Stimulated activated CD8-positive, alpha-beta memory T cell treated with anti-CD3 and anti-CD28 coated beads, Interleukin-7, amount 100 ng/mL, for 4 hours (primary cell): Measurements from ENCODE around the gene TAOK2.

Experiments
- DNase-seq, 2 donors: peaks; one replicate each; pipeline ENCODE4 v3.0.0-alpha.2; 2020; ENCODE audit warnings: low read depth in 2 of 2

Gene TAOK2

DNA sequence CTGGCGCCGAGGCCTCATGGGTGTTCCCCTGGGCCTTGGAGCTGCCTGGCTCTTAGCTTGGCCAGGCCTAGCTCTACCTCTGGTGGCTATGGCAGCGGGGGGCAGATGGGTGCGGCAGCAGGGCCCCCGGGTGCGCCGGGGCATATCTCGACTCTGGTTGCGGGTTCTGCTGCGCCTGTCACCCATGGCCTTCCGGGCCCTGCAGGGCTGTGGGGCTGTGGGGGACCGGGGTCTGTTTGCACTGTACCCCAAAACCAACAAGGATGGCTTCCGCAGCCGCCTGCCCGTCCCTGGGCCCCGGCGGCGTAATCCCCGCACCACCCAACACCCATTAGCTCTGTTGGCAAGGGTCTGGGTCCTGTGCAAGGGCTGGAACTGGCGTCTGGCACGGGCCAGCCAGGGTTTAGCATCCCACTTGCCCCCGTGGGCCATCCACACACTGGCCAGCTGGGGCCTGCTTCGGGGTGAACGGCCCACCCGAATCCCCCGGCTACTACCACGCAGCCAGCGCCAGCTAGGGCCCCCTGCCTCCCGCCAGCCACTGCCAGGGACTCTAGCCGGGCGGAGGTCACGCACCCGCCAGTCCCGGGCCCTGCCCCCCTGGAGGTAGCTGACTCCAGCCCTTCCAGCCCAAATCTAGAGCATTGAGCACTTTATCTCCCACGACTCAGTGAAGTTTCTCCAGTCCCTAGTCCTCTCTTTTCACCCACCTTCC, 13.9 kb downstream of the TAOK2 start:
- no peak for DNase-seq

DNA sequence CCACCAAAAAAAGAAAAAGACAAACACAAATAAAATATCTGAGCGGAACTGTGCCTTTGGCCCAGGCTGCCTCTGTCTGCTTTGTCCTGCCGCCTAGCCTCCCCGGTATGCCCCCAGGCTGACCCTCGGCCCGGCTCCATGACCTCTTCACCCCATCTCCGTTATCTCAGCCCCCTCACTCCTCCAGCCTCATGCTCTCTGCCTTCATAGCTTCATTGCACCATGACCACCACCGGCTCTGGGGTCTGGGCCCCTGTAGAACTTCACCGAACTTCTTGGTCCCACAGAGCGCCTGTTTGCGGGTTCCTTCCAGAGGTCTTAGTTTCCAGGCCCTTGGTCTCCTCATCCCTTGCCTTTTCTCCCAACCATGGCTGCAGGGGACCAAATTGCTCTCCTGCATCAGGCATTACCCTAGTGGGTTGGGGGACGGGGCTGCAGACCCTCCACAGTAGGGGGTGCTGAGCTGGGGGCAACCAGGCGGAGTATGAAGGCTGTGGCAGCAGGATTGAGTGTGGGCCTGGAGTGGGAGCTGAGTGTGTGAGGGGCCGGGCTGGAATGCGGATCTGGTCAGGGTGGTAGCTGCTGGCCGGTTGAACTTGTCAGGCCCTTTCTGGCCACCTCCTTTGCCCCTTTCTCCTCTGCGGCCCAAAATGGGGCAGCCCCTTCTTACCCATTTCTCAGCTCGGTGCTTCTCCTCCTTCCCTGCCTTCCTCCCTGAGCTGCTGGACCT, 14.8 kb downstream of the TAOK2 start:
- DNase-seq, result no peak

DNA sequence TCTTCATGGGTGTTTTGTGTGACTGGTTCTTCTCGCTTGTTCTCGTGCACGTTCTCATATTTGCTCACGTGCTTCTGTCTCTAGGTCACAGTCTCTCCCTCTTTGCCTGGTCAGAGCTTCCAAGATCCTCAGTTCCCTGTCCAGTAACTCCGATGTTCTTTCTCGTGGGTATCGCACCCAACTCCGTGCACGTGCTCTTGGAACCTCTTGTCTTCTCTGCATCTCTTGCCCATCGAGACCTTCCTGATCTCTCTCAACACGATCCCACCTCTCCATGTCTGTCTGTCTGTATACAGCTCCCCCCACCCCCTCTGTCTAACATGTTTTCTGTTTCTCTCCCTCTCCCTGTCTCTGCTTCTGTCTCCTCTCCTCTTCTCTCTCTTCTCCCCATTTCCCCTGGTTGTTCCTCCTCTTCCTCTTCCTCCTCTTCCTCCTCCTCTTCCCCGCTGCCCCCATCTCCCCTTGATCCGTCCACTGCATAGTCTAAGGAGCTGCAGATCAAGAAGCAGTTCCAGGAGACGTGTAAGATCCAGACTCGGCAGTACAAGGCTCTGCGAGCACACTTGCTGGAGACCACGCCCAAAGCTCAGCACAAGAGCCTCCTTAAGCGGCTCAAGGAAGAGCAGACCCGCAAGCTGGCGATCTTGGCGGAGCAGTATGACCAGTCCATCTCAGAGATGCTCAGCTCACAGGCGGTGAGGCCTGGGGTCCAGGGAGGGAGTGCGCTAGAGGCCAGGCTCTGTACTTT, 15.6 kb downstream of the TAOK2 start:
- DNase-seq, result no peak

DNA sequence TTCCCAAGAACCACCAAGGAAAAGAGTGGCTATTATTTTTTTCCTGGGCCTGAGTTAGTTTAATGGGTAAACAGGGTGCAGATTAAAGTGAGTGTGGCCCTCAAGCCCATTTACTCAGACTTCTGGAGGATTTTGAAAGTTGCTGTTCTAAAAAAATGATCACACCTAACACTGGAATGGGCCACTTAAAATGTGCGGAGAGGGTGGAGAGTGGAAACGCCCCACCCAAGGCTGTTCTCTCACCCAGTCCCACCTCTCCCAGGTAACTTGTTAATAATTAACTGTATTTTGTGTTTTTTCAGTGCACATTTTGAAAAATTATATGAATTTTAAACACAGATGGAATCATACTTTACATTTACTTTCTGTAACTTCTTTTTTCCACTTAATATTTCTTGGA, 16.4 kb downstream of the TAOK2 start:
- DNase-seq, result no peak

DNA sequence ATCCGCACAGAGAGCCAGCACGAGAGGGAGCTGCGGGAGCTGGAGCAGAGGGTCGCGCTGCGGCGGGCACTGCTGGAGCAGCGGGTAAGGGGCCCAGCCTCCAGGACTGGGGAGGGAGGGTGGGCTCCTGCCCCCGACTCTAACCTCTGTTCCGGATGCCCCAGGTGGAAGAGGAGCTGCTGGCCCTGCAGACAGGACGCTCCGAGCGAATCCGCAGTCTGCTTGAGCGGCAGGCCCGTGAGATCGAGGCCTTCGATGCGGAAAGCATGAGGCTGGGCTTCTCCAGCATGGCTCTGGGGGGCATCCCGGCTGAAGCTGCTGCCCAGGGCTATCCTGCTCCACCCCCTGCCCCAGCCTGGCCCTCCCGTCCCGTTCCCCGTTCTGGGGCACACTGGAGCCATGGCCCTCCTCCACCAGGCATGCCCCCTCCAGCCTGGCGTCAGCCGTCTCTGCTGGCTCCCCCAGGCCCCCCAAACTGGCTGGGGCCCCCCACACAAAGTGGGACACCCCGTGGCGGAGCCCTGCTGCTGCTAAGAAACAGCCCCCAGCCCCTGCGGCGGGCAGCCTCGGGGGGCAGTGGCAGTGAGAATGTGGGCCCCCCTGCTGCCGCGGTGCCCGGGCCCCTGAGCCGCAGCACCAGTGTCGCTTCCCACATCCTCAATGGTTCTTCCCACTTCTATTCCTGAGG, 17.4 kb downstream of the TAOK2 start:
- no peak for DNase-seq

DNA sequence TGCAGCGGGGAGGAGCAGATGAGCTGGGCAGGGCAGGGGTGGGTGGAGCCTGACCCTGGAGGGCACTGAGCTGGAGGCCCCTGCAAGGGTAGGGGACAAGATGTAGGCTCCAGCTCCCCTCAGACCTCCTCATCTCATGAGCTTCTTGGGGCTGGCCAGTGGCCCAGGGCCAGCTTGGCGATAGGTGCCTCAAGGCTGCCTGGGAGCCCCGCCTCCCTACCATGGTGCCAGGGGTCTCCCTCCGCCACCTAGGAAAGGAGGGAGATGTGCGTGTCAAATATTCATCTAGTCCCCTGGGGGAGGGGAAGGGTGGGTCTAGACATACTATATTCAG, 17.9 kb downstream of the TAOK2 start:
- no peak for DNase-seq

DNA sequence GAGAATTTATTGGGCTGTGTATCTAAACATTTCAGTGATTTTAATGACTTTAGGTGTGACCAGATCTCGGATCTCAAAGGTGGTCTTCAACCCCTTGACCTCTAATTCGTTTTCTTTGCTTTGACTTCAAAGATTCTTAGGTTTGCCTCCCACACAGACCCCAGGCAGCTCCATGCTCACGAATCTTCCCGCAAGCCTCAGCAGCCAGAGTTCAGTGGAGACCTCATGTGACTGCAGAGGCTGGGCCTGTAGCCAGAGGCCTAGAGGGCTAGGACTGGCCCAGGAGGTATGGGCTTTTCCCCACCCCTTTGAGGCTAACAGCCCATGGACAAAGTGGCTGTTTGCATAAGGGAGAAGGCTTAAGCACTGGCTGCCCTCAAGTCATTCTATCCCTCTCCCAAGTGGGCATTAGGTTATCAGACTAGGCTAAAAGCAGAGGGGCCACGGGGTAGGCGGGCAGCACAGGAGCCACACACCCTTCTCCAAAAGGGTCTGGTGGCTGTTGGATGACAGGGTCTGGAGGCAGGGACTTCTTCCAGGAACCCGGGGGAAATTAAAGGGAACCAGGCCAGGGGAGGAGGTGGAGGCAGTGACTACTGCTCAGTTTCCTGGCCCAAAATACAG, 18.8 kb downstream of the TAOK2 start:
- DNase-seq, result no peak

DNA sequence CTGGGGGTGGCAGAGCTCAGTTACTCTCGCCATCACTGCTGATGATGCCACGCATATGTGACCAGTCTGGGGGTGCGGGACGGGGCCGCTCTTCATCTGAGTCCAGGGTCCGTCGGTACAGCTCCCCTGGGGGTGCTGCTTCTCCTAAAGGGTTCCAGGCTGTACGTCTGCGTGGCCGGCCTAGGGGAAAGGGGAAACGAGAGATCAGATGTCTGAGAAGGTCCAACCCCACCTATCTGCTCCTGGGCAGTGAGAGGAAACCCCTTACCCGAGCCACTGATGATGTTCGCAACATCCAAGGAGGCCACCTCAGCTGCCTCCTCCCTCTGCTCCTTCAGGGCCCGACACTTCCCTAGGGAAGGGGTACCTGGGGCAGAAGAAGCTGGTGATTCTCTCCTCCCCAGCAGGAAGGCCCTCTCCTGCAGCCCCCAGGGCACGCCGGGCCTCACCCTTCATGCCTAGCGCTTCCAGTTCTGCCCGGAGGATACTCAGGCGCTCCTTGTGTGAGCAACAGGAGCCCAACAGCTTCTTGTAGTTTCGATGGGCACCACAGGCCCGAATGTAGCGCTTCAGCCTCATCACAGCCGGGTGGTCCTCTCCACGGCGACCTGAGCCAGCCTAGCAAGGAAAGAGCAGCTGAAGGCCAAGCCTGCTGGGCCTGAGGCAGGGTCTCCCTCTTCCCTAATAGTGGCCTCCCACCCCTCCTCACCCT, 19.7 kb downstream of the TAOK2 start:
- DNase-seq, result no peak

DNA sequence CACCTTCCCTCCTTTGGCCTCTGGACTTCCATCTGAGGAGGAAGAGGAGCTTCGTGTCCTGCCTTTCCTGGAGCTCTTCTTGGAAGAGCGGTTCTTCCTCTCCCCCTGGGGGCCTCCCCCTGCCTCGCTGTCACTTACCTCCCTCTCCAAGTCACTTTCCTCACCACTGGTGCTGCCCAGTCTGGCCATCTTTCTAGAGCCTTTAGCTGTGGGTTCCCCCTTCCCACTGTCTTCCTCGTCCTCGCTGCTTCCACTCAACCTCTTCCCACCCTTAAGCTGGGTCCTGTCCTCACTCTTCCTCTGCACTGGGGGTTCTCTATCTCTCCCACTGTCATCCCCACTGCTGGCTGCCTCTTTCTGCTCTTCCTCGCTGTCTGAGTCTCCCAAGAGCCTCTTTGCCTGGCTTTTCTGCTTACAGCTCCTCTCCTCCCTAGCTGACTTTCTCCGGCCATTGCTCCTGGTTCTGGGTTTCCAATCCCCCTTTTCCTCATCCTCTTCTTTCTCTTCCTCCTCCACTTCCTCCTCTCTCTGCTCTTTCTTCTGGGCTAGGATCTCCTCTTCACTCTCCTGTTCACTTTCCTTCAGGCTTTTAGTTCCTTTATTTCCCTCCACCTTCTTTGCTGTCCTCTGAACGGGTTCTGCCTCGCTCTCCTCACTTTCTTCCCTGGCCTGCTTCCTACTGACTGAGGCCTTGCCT, 20.4 kb downstream of the TAOK2 start:
- no peak for DNase-seq

DNA sequence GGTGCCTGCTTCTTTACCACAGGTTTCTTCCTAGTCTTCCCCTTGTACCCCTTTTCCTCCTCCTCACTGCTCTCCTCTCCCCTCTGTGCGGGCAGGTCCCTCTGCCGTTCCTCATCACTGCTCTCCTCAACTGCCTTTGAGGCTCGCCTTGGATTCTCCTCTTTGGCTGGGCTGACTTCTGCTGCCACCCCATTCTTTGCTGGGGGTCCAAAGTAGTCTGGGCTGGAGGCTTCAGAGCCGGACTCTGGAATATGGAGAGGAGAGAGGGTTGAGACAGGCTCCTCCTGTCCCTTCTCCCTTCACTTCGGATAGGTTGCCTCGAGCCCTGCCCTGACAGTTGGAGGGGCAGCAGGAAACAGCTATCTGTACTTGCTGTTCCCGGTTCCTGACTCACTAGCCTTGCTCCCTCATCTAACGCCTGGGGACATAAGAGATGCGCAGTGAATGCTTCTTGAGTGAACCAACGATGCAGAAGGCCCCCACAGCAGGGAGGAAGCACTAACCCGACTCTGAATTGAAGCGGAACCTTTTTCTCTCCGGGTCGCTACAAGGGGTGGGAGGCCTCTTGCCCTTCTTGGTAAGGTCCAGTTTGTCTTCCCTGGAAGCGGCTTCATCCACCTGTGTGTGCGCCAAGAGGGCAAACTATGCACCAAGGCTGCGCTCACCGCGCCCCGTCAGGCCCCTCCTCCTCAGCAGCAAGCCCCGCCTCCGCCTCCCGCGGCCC, 21.1 kb downstream of the TAOK2 start:
- DNase-seq, result peak in 1 of 2 donors; percentile 53

DNA sequence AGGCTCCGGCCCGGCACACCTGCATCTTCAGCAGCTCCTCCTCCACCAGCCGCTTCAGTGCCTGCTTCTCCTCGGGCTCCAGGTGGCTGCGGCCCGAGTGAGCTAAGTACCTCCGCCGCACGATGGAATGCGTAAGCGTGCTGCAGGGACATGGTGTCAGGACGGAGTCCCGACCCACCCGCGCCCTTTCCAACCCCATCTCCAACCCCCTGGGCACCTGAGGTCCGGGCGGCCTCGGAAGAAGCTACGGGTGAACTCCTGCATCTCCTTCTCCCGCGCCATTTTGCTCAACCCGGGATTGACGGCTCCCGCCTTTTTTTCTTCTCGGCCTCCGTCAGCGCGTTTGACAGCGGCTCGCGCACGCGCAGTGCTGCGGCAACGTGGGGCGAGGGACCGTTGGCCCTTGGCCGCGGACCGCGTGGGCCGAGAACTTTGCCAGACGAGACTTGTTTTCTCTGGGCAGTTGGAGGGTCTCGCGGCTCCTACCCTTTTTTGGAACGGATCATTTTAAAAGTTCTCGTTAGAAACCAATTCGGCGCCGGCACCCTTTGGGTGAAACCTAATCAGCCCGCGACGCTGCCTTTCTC, 21.7 kb downstream of the TAOK2 start, which contains the start of gene HIRIP3:
Gene HIRIP3 (minus strand): TSS at position 294 of the 587 bp plus-strand sequence. CDS start 12 bp downstream, at position 282.
- DNase-seq, result peak; percentile 72 to 82

DNA sequence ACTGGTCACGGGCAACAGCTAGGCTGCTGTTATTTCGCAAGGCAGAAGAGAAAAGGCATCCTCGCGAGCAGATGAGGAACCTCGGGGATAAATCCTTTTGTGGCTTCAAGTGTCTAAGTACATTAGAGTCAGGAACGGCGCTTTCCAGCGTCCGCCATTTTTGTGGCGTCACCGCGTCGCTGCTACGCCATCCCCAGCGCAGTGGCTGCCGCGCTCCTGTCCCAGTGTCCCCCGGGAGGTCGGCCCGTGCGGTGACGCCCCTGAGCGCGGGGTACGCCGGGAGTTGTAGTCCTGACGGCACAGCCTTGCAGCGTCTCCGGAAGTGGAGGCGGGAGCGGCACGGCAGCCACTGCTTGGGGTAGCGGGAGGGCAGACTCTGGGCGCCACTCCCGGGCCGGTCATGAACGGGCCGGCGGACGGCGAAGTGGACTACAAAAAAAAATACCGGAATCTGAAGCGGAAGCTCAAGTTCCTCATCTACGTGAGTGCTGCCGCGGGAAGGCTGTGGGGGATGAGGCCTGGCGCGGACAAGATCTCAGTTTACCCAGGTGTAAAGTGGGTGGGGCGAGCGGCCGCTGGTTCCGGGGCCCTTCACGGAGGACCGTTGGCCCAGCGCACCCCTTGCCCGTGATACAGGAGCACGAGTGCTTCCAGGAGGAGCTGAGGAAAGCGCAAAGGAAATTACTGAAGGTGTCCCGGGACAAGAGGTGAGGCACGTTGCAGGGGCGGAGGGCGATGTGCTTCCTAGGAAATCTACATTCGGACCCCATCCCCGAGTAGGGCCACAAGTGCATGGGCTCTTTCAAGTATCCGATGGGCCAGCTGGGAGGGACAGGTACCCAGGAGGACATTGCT, 22.5 kb downstream of the TAOK2 start, which contains the start of gene INO80E:
Gene INO80E (plus strand): TSS at position 331 of the 855 bp plus-strand sequence. CDS start 70 bp downstream, at position 401.
- peak; percentile 98 to 99 for DNase-seq

DNA sequence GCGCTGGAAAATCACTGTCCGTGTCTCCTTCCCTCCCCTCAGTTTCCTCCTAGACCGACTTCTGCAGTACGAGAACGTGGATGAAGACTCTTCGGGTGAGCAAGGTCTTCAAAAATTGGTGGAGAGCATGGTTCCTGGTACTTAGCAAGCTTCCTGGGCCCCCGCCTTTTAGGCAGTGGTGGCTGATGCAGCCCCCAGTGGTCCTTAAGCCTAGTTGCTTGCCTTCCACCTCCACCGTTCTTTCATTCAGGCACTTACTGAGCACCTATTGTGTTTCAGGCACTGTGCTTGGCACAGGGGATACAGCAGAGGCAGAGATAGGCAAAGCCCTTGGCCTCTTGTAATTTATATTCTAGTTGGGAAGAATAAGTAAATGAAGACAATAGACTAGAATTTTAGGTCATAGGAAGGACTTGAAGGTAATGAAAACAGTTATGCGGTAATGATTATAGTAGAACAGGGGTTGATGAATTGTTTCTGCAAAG, 23.1 kb downstream of the TAOK2 start:
- no peak for DNase-seq

DNA sequence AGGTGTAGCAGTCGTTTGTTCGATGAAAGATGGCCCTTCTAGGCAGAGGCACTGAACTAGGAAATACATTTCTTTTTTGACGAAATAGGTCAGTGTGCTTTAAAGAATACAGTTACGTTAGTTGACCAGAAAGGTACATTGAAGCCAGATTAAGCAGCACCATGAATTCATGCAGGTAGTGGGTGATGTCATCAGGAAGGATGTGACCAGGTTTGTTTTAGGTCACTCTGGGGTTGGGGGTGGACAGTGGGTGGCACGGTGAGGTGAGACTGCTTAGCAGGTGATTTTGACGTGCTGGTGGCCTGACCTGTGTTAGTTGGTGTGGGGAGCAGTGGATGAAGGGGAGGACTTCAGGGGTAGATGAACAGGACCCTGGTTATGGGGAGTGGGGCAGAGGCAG, 25.9 kb downstream of the TAOK2 start:
- DNase-seq, result no peak

DNA sequence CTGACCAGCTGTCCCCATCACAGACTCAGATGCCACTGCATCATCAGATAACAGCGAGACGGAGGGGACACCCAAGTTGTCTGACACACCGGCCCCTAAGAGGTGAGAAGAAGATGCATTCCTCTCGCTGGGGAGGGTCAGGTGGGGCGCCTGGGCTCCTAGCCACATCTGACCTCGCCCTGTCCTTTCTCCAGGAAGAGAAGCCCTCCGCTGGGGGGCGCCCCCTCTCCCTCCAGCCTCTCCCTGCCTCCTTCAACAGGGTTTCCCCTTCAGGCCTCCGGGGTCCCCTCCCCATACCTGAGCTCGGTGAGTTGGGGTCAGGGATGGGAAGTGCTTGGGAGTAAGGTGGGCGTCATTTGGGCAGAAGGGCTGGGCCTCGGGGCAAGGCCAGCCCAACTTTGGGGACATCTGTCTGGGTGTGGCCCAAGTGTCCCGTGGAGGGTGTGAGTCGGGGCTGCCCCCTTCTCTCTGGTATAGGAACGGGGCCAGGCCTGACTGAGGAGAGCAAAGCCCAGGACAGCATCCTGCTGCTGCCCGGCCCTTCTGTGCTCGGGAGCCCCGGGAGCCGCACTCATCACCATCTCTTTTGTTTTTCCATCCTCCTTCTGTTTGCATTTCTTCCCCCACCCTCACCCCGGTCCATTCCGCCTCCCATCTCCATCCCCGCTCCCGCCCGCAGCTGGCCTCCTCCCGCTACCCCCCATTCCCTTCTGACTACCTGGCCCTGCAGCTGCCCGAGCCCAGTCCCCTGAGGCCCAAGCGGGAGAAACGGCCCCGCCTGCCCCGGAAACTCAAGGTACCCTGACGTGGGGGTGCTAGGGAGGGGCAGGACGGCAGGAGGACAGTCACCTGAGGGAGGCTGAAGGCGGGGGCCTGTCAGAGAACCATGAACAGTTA, 27.3 kb downstream of the TAOK2 start:
- DNase-seq, result no peak

DNA sequence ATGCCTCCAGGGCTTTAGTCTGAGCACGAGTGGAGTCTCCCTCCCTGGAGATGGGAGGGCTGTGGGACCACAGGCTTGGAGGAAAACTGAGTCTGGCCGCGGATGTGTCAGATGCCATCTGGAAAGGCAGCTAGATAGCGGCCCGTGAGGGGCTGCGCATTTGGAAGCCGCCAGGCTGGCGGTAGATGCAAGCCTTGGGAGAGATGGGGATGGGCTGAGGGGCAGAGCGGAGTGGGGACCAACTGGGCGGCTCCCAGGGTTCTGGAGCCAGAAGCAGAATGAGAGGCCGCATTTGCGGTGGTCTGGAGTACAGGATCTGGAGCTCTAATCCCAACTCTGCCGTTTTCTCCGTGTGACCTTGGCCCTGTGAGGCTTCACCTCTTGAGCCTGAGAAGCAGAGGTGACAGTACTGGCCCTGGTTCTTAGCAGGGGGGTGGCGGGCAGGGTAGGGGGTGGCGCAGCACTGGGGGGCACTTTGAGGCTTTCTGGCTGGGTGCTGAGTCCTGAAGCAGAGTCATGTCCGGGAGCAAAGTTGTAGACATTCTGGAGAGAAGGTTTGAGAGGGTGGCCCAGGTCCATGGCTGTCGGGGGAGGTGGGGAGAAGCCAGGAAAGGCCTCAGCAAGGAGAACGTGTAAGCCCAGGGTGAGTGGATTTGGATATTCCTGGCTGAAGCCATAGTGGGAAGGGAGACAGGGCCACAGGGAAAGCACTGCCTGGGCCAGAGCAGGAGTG, 29.1 kb downstream of the TAOK2 start:
- DNase-seq, result no peak
